HEK293T (cell line): ENCODE data around the gene ASCC1.

Experiments used
- BHLHE40 ChIP-seq: fragments of 450-650 bp; IDR thresholded peaks from 2 replicates; pipeline ENCODE4 v1.6.1; 2016; ENCODE audit warnings: mild to moderate bottlenecking, moderate library complexity, borderline replicate concordance
- CTBP1 ChIP-seq: fragments of 450-650 bp; IDR thresholded peaks from 2 replicates; pipeline ENCODE4 v1.6.1; 2016; ENCODE audit warnings: borderline replicate concordance
- FOXA1 ChIP-seq: fragments of 450-650 bp; IDR thresholded peaks from 2 replicates; pipeline ENCODE4 v1.6.1; 2016; ENCODE audit warnings: mild to moderate bottlenecking
- FOXK2 ChIP-seq: fragments of 450-650 bp; IDR thresholded peaks from 2 replicates; pipeline ENCODE4 v1.6.1; 2016; ENCODE audit warnings: mild to moderate bottlenecking
- HDGF ChIP-seq: fragments of 450-650 bp; IDR thresholded peaks from 2 replicates; pipeline ENCODE4 v1.6.1; 2017; ENCODE audit warnings: antibody characterized with exemption, borderline replicate concordance
- SP1 ChIP-seq: fragments of 450-650 bp; IDR thresholded peaks from 2 replicates; pipeline ENCODE4 v1.6.1; 2017
- SUZ12 ChIP-seq: fragments of 450-650 bp; IDR thresholded peaks from 2 replicates; pipeline ENCODE4 v1.6.1; 2016; ENCODE audit warnings: mild to moderate bottlenecking
- TARDBP ChIP-seq: fragments of 450-650 bp; IDR thresholded peaks from 2 replicates; pipeline ENCODE4 v1.6.1; 2016
- ZNF384 ChIP-seq: fragments of 450-650 bp; IDR thresholded peaks from 2 replicates; pipeline ENCODE4 v1.6.1; 2016
- TF ChIP-seq, protein P1 (sequence below): fragments of 450-650 bp; IDR thresholded peaks from 2 replicates; pipeline ENCODE4 v1.6.1; 2016

GRCh38 chr10:72105098-72105475 is 111.0 kb downstream of the ASCC1 start:
- TF ChIP-seq TARDBP (no peak), ZNF384 (no peak), FOXK2 (no peak), HDGF (no peak), SP1 (no peak), BHLHE40 (no peak), SUZ12 (no peak), CTBP1 (no peak), FOXA1 (no peak)
- TF ChIP-seq, protein P1, sequence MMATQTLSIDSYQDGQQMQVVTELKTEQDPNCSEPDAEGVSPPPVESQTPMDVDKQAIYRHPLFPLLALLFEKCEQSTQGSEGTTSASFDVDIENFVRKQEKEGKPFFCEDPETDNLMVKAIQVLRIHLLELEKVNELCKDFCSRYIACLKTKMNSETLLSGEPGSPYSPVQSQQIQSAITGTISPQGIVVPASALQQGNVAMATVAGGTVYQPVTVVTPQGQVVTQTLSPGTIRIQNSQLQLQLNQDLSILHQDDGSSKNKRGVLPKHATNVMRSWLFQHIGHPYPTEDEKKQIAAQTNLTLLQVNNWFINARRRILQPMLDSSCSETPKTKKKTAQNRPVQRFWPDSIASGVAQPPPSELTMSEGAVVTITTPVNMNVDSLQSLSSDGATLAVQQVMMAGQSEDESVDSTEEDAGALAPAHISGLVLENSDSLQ: no peak
